Adrenal gland (tissue), 5 donors: Measurements from ENCODE around the gene EIF4G2.

Source experiments
- POLR2A ChIP-seq, 2 donors: fragments of 450-650 bp; IDR thresholded peaks; one replicate each; pipeline ENCODE4 v1.6.1; 2017; ENCODE audit warnings: antibody characterized with exemption in 2 of 2, mild to moderate bottlenecking in 2 of 2, moderate library complexity in 1 of 2
- TF ChIP-seq, protein P1 (sequence below), 6 experiments: fragments of 450-650 bp in 4 of 6; fragments of 200-600 bp in 2 of 6; sonication (generic) in 1 of 6; IDR thresholded peaks; 1 replicate in 5 of 6; 2 replicates in 1 of 6; pipeline versions ENCODE4 v1.5.1 to v1.8.0; 2016 to 2021; ENCODE audit warnings: antibody characterized with exemption in 6 of 6, mild to moderate bottlenecking in 2 of 6, moderate library complexity in 1 of 6
- donor health status: DM: no; HTN: no; CAD: no.

DNA sequence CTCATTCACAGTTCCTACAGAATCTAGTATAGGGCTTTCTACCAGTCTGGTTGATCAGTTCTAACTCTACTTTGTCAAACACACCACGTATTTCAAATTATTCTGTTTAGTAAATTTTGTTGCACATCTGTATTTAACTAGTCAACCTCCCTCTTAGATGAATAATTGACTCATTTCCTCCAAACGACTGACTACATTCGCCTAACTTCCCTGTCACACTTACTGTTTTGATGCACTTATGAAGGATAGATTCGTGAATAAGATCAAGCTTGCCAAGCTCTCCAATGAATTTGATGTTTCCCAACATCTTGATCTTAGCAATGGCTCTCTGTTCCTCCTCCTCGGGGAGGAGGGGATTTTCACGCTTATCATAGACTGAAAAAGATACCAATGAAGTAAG, 5.0 kb downstream of the EIF4G2 start:
- TF ChIP-seq, protein P1, sequence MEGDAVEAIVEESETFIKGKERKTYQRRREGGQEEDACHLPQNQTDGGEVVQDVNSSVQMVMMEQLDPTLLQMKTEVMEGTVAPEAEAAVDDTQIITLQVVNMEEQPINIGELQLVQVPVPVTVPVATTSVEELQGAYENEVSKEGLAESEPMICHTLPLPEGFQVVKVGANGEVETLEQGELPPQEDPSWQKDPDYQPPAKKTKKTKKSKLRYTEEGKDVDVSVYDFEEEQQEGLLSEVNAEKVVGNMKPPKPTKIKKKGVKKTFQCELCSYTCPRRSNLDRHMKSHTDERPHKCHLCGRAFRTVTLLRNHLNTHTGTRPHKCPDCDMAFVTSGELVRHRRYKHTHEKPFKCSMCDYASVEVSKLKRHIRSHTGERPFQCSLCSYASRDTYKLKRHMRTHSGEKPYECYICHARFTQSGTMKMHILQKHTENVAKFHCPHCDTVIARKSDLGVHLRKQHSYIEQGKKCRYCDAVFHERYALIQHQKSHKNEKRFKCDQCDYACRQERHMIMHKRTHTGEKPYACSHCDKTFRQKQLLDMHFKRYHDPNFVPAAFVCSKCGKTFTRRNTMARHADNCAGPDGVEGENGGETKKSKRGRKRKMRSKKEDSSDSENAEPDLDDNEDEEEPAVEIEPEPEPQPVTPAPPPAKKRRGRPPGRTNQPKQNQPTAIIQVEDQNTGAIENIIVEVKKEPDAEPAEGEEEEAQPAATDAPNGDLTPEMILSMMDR (IDR thresholded peaks at IDR 0.05) = no peak
- TF ChIP-seq POLR2A (IDR thresholded peaks at IDR 0.05) = no peak
